Smooth muscle cell (in vitro differentiated cells): Measurements from ENCODE around the gene CREB5. TPM values are rescaled to one million over a fixed set of nuclear protein-coding genes. Genes with fewer than 3 reads are reported as not detected.

Source experiments
- DNase-seq: peaks from one replicate; lab custom pipeline; 2025; ENCODE audit not compliant: unreplicated experiment; lab: John Stamatoyannopoulos, UW
- H2AFZ ChIP-seq: fragments of 200-600 bp; sonication (generic); 2 replicates; pipeline ENCODE4 v1.6.0; 2016; ENCODE audit warnings: antibody characterized with exemption, low read depth, mild to moderate bottlenecking
- H3F3A ChIP-seq: fragments of 200-600 bp; sonication (generic); 2 replicates; pipeline ENCODE4 v1.6.0; 2017; ENCODE audit warnings: antibody characterized with exemption, low read depth
- H3K27ac ChIP-seq: fragments of 200-600 bp; sonication (generic); 2 replicates; pipeline ENCODE4 v1.5.1; 2016; ENCODE audit warnings: low read depth, mild to moderate bottlenecking
- H3K27me3 ChIP-seq: fragments of 200-600 bp; sonication (generic); 2 replicates; pipeline ENCODE4 v1.6.1; 2016; ENCODE audit warnings: low read depth, mild to moderate bottlenecking
- H3K36me3 ChIP-seq: fragments of 200-600 bp; sonication (generic); 2 replicates; pipeline ENCODE4 v1.5.1; 2016; ENCODE audit warnings: low read depth
- H3K4me1 ChIP-seq: fragments of 200-600 bp; sonication (generic); 2 replicates; pipeline ENCODE4 v1.5.1; 2016; ENCODE audit warnings: low read depth
- H3K4me2 ChIP-seq: fragments of 200-600 bp; sonication (generic); 2 replicates; pipeline ENCODE4 v1.6.0; 2016; ENCODE audit warnings: mild to moderate bottlenecking
- H3K4me3 ChIP-seq: fragments of 200-600 bp; sonication (generic); 2 replicates; pipeline ENCODE4 v1.5.1; 2016; ENCODE audit warnings: mild to moderate bottlenecking
- H3K79me2 ChIP-seq: fragments of 200-600 bp; sonication (generic); 2 replicates; pipeline ENCODE4 v1.6.0; 2016; ENCODE audit warnings: low read depth, mild to moderate bottlenecking
- H3K9ac ChIP-seq: fragments of 200-600 bp; sonication (generic); 2 replicates; pipeline ENCODE4 v1.6.0; 2016; ENCODE audit warnings: low read depth
- H3K9me3 ChIP-seq: fragments of 200-600 bp; sonication (generic); replicated peaks from 2 replicates; pipeline ENCODE4 v1.5.1; 2016; ENCODE audit warnings: low read depth
- H4K20me1 ChIP-seq: fragments of 200-600 bp; sonication (generic); 2 replicates; pipeline ENCODE4 v1.6.0; 2016; ENCODE audit warnings: low read depth
- WGBS: methylation state at CpG from one replicate; pipeline ENCODE4 v1.1.7; 2016; ENCODE audit warnings: low lambda C conversion rate; 5-methylcytosine and 5-hydroxymethylcytosine counted together
- polyA plus RNA-seq: library from polyadenylated mRNA; unstranded; fragments of >200 nt; fragmentation: Nextera tagmentation; extraction: Ambion mirVana; gene quantifications from 2 replicates; pipeline ENCODE4 v1.2.1, GENCODE V29; 2016
- total RNA-seq: library from RNA; depleted of rRNA; stranded (reverse); fragments of >200 nt; gene quantifications from 2 replicates; pipeline ENCODE4 v1.2.3, GENCODE V29; 2014
- TF ChIP-seq, protein P1 (sequence below): fragments of 200-600 bp; sonication (generic); IDR thresholded peaks from 2 replicates; pipeline ENCODE4 v1.5.1; 2017; ENCODE audit warnings: borderline replicate concordance, mild to moderate bottlenecking, antibody characterized with exemption; ENCODE audit not compliant: insufficient read depth, poor library complexity, severe bottlenecking

CREB5 gene
- total and polyA plus RNA-seq, 2 experiments from 2014 or later, result 6.2 to 18.2 TPM

DNA sequence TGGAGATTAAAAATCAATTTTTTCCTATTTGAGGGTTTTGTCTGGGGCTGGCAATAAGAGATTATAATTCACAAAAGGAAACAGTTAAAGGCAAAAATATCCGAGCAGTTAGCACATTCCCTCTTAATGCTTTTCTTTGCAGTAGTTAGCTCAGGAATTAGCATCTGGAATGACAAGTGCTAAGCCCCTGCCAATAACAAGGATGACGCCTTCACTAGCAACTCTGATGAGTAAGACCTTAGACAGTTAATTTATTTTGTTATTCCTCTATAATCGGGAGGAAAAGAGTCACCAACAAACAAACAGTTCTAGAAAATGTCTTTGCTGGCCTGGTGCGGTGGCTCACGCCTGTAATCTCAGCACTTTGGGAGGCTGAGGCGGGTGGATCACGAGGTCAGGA is 394.5 kb downstream of the CREB5 start:
- no peak overlapping the region for H3K4me3 ChIP-seq
- no peaks in the 10 kb centered on the region for H3K9me3 ChIP-seq
- no peaks in the 10 kb centered on the region for H3K36me3 ChIP-seq
- no peak overlapping the region for H3K9ac ChIP-seq
- no peak for DNase-seq
- no peak overlapping the region for H3K4me2 ChIP-seq
- 74% methylated on average over 7 of the region's 7 CpGs for WGBS
- no peaks in the 10 kb centered on the region for H3F3A ChIP-seq
- no peaks in the 10 kb centered on the region for H4K20me1 ChIP-seq
- H3K27ac ChIP-seq, result no peak overlapping the region
- TF ChIP-seq, protein P1, sequence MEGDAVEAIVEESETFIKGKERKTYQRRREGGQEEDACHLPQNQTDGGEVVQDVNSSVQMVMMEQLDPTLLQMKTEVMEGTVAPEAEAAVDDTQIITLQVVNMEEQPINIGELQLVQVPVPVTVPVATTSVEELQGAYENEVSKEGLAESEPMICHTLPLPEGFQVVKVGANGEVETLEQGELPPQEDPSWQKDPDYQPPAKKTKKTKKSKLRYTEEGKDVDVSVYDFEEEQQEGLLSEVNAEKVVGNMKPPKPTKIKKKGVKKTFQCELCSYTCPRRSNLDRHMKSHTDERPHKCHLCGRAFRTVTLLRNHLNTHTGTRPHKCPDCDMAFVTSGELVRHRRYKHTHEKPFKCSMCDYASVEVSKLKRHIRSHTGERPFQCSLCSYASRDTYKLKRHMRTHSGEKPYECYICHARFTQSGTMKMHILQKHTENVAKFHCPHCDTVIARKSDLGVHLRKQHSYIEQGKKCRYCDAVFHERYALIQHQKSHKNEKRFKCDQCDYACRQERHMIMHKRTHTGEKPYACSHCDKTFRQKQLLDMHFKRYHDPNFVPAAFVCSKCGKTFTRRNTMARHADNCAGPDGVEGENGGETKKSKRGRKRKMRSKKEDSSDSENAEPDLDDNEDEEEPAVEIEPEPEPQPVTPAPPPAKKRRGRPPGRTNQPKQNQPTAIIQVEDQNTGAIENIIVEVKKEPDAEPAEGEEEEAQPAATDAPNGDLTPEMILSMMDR, result no peak
- no peak overlapping the region for H2AFZ ChIP-seq
- H3K27me3 ChIP-seq, result no peaks in the 10 kb centered on the region
- no peaks in the 10 kb centered on the region for H3K79me2 ChIP-seq
- no peaks in the 10 kb centered on the region for H3K4me1 ChIP-seq

- no peak for DNase-seq
- 93% methylated on average over 6 of the region's 6 CpGs for WGBS
- Histone ChIP-seq H3K9me3 (no peaks in the 10 kb centered on the region), H3K79me2 (no peaks in the 10 kb centered on the region), H3K4me2 (no peak overlapping the region), H3F3A (no peaks in the 10 kb centered on the region), H4K20me1 (no peaks in the 10 kb centered on the region), H3K9ac (no peak overlapping the region), H3K27ac (no peak overlapping the region), H3K4me1 (no peaks in the 10 kb centered on the region), H3K27me3 (no peaks in the 10 kb centered on the region), H3K4me3 (no peak overlapping the region), H3K36me3 (no peaks in the 10 kb centered on the region), H2AFZ (no peak overlapping the region)
- TF ChIP-seq, protein P1, result no peak
These were observed 395.2 kb downstream of the CREB5 start for GRCh38 chr7:28807396-28807994.

- Histone ChIP-seq H3F3A (no peaks in the 10 kb centered on the region), H3K9me3 (no peaks in the 10 kb centered on the region), H3K4me3 (no peak overlapping the region), H3K27me3 (no peaks in the 10 kb centered on the region), H3K79me2 (no peaks in the 10 kb centered on the region), H3K4me2 (no peak overlapping the region), H3K9ac (no peak overlapping the region), H4K20me1 (no peaks in the 10 kb centered on the region), H3K27ac (no peak overlapping the region), H3K36me3 (no peaks in the 10 kb centered on the region), H2AFZ (no peak overlapping the region), H3K4me1 (no peaks in the 10 kb centered on the region)
- no peak for DNase-seq
- WGBS, result 80% methylated on average over 23 of the region's 23 CpGs
- TF ChIP-seq, protein P1, result peak; percentile 4
These were observed 396.6 kb downstream of the CREB5 start for GRCh38 chr7:28808796-28809533.
